Adipose tissue (tissue), 3 donors: ENCODE results near the gene ZNF780A. TPM values are rescaled to one million over a fixed set of nuclear protein-coding genes. Genes with fewer than 3 reads are reported as not detected.
"Not testable (repeated sequence)": the region's sequence is repeated elsewhere in the genome, so short reads cannot be mapped to it uniquely, and the experiment has no call there.

Experiments
- H3K27ac ChIP-seq: one replicate; pipeline ENCODE4 v1.5.1; 2013; ENCODE audit warnings: low read depth, low read length
- WGBS, 3 donors: extraction: QIAGEN DNeasy Blood & Tissue Kit; methylation state at CpG; one replicate each; pipeline ENCODE4 v1.1.7; 2013; 5-methylcytosine and 5-hydroxymethylcytosine counted together
- polyA plus RNA-seq, 3 donors: library from polyadenylated mRNA; stranded (reverse); fragments of 200-250 nt; gene quantifications; one replicate each; pipeline ENCODE4 v1.2.3, GENCODE V29; 2013
- donor health status: healthy with polysubstance abuse.
- donor health status: Bipolar disorder and iron deficiency.
- donor health status: healthy.

The ZNF780A gene
- polyA plus RNA-seq, 3 donors = 9.7 to 18.4 (median 17.2) TPM

DNA sequence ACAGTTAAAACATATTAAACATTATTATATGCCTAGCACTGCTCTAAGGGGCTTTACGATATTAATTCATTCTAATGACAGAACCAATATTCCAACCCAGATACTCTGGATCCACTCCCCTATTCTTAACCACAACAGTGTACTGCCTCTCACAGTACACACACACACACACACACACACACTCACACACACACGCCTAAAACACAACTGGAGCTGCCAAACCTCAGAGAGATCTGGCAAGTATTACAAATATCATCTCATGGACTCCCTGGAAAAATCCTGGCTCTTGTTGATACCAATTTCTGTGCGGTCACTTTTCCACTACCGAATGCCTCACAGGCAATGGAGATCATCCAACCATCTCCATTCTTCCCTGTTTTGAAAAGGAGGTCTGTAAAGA, 1.3 kb downstream of the ZNF780A start:
- H3K27ac ChIP-seq = no peak overlapping the region
- WGBS, 3 donors = 52 to 75% (median 58%) methylated on average over 4 of the region's 4 CpGs

DNA sequence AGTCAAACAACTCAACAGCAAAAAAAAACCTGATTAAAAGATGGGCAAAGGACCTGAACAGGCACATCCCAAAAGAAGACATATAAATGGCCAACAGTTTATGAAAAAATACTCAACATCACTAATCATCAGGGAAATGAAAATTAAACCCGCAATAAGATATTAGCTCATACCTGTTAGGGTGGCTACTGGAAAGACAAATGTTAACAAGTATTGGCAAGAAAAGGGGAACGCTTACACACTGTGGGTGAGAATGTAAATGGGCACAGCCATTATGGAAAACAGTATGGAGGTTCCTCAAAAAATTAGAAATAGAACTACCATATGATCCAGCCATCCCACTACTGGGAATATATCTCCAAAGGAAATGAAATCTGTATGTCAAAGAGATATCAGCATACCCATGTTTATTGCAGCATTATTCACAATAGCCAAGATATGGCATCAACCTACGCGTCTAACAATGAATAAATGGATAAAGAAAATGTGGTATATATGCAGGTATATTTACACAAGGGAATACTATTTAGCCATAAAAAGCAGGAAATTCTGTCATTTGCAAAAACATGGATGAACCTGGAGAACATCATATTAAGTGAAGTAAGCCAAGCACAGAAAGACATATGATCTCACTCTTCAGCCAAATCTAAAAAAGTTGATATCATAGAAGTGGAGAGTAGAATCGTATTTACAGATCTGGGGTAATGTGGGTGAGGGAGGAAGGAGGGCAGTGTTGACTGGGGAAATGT, 2.3 kb downstream of the ZNF780A start:
- whole genome bisulfite sequencing, 3 donors = 85 to 96% (median 95%) methylated on average over 5 of the region's 5 CpGs
- no peak overlapping the region for H3K27ac ChIP-seq

DNA sequence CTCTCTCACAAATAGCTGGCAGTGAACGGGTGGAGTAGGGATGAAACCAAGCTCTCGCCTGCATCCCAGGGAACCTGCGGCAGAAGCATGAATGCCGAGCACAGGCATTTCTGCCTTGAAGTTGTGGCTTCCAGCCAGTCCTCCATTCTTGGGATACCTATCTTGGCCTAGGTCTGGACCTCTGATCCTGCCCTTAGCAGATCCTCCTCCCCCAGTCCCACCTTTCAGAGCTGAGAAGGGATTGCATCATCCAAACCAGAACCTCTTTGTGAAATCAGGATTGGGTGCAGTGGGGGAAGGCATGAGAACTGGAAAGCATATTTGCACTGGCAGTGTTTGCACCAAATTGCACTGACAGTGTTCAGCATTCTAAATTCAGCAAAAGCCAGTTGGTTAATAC, 5.8 kb downstream of the ZNF780A start:
- WGBS, 3 donors = 81 to 91% (median 86%) methylated on average over 4 of the region's 4 CpGs

GRCh38 chr19:40081411-40081810, 9.3 kb downstream of the ZNF780A start:
- WGBS, 3 donors = 74 to 92% (median 80%) methylated on average over 1 of the region's 1 CpG

More for the DNA sequence above, 5.8 kb downstream of the ZNF780A start:
- H3K27ac ChIP-seq = no peak overlapping the region

GRCh38 chr19:40080289-40080688, 10.5 kb downstream of the ZNF780A start:
- WGBS, 3 donors = 95 to 100% (median 97%) methylated on average over 1 of the region's 1 CpG
- no peak overlapping the region for H3K27ac ChIP-seq

More at GRCh38 chr19:40081411-40081810, 9.3 kb downstream of the ZNF780A start:
- H3K27ac ChIP-seq = no peak overlapping the region

DNA sequence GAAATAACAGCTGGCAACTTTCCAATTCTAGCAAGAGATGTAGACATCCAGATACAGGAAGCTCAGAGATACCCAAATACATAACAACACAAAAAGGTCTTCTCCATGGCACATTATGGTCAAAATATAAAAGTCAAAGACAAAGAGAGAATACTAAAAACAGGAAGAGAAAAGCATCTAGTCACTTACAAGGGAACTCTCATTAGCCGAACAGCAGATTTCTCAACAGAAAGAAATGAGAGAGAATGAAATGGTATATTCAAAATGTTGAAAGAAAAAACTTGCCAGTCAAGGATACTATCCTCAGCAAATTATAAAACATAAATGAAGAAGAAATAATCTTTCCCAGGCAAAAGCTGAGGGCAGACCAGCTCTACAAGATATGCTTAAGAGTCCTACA, 12.4 kb downstream of the ZNF780A start:
- 69 to 100% (median 83%) methylated on average over 1 of the region's 1 CpG for WGBS, 3 donors
- no peak overlapping the region for H3K27ac ChIP-seq

DNA sequence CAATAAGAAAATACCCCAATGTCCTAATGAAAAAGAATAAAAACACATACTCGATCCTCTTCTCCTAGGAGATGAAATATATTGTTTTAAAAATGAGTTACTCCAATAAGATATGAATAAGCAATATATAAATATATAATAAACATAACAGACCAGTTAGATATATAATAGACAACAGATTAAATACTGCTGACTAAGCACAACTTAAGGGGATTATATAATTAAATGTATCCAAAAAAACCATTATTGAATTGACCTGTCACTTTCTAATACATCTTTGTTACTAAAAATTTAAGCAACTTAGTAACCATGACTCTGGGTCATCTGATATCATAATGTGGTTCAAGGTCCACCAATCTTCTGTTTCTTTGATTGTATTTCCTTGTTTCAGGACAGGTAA, 20.7 kb downstream of the ZNF780A start:
- WGBS, 3 donors = 95 to 97% (median 96%) methylated on average over 1 of the region's 1 CpG
- H3K27ac ChIP-seq = no peak overlapping the region

DNA sequence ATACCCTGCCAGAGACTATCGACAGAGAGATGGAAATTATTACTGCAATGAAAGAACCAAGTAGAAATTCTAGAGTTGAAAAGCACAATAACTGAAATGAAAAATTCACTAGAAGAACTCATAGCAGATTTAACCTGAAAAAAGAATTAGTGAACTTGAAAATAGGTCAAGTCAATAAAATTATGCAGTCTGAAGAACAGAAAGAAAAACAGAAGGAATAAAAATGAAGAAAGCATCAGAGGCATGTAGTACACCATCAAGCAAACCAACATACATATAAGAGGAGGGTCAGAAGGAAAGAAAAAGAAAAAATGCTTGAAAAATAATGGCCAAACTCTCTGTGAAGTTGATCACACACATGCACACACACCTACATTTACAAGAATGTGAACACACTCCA, 31.1 kb downstream of the ZNF780A start:
- no peak overlapping the region for H3K27ac ChIP-seq
- WGBS, 3 donors = 86 to 98% (median 96%) methylated on average over 1 of the region's 1 CpG

GRCh38 chr19:40057166-40057565, 33.6 kb downstream of the ZNF780A start:
- no peak overlapping the region for H3K27ac ChIP-seq
- 62 to 90% (median 85%) methylated on average over 1 of the region's 1 CpG for WGBS, 3 donors

DNA sequence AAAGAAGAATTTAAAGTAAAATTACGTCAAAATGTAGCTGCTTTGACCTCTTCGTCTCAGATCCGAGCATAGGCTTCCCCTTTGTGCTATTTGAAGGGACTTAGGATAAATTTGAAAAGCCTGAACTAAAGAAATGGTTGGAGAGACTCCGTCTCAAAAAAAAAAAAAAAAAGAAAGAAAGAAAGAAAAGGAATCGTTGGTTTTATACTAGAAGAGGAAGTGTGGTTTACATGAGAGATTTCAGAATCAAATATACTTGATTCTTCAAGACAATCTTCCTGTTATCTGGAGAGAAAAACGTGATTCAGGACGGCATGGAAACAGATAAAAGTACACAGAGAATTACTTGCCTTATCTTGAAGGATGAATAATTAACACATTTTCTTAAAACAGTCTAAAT, 34.2 kb downstream of the ZNF780A start:
- WGBS, 3 donors = 1 to 3% (median 3%) methylated on average over 7 of the region's 7 CpGs
- H3K27ac ChIP-seq = no peak overlapping the region

- H3K27ac ChIP-seq = no peak within 1 kb of the TSS
- WGBS, 3 donors = 0 to 1% (median 0%) methylated on average over 41 of the region's 41 CpGs
These were observed 34.8 kb downstream of the ZNF780A start, which contains the start of gene ZNF780B for GRCh38 chr19:40055832-40056504. Gene ZNF780B (minus strand): TSS chr19:40056231. CDS start chr19:40050332, 5,899 bp downstream.

- 34 to 64% (median 51%) methylated on average over 10 of the region's 10 CpGs for WGBS, 3 donors
- no peak overlapping the region for H3K27ac ChIP-seq
These were observed 35.7 kb downstream of the ZNF780A start for GRCh38 chr19:40055049-40055448.

GRCh38 chr19:40054632-40055031, 36.1 kb downstream of the ZNF780A start:
- 89 to 97% (median 94%) methylated on average over 9 of the region's 9 CpGs for WGBS, 3 donors
- no peak overlapping the region for H3K27ac ChIP-seq

DNA sequence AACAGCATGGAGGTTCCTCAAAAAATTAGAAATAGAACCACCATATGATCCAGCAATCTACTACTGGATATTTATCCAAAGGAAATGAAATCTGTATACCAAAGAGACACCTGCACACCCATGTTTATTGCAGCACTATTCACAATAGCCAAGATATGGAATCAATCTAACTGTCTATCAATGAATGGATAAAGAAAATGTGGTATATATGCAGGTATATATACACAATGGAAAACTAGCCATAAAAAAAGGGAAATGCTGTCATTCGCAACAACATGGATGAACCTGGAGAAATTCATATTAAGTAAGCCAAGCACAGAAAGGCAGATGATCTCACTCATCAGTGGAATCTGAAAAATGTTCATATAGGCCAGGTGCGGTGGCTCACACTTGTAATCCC, 37.3 kb downstream of the ZNF780A start:
- 96 to 100% (median 98%) methylated on average over 2 of the region's 2 CpGs for WGBS, 3 donors
- H3K27ac ChIP-seq = no peak overlapping the region

GRCh38 chr19:40041718-40042117, 49.0 kb downstream of the ZNF780A start:
- H3K27ac ChIP-seq = not testable (repeated sequence)
- 92 to 100% (median 92%) methylated on average over 1 of the region's 1 CpG for WGBS, 3 donors

DNA sequence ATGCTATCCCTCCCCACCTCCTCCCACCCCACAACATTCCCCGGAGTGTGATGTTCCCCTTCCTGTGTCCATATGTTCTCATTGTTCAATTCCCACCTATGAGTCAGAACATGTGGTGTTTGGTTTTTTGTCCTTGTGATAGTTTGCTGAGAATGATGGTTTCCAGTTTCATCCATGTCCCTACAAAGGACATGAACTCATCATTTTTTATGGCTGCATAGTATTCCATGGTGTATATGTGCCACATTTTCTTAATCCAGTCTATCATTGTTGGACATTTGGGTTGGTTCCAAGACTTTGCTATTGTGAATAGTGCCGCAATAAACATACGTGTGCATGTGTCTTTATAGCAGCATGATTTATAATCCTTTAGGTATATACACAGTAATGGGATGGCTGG, 52.7 kb downstream of the ZNF780A start:
- 93 to 99% (median 96%) methylated on average over 3 of the region's 3 CpGs for WGBS, 3 donors
- not testable (repeated sequence) for H3K27ac ChIP-seq

DNA sequence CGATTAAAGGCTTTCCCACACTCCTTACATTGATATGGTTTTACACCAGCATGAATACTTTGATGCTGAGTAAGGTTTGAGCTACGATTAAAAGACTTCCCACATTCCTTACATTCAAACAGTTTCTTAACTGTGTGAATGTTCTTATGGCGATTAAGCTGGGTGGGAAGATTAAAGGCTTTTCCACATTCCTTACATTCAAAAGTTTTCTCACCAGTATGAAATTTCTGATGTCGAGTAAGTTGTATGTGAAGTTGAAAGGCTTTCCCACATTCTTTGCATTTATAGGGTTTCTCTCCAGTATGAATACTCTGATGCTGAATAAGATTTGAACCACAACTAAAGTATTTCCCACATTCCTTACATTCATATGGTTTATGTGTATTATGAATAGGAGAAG, 54.7 kb downstream of the ZNF780A start:
- 95 to 97% (median 96%) methylated on average over 4 of the region's 4 CpGs for WGBS, 3 donors
- no peak overlapping the region for H3K27ac ChIP-seq

GRCh38 chr19:40033989-40034560, 56.7 kb downstream of the ZNF780A start:
- WGBS, 3 donors = 97 to 100% (median 98%) methylated on average over 2 of the region's 2 CpGs
- H3K27ac ChIP-seq = no peak overlapping the region

GRCh38 chr19:40026597-40026970, 64.2 kb downstream of the ZNF780A start:
- 83 to 98% (median 97%) methylated on average over 5 of the region's 5 CpGs for WGBS, 3 donors
- no peak overlapping the region for H3K27ac ChIP-seq
